Inflammatory macrophage (primary cell): ENCODE results near the gene HOXB2.
"Not testable (repeated sequence)": the region's sequence is repeated elsewhere in the genome, so short reads cannot be mapped to it uniquely, and the experiment has no call there.

Experiments used
- DNase-seq, 2 donors: peaks; one replicate each; pipeline ENCODE4 v3.0.0-alpha.2; 2020 to 2022

The HOXB2 gene

GRCh38 chr17:48539177-48539576, 5.7 kb downstream of the HOXB2 start:
- DNase-seq = no peak

DNA sequence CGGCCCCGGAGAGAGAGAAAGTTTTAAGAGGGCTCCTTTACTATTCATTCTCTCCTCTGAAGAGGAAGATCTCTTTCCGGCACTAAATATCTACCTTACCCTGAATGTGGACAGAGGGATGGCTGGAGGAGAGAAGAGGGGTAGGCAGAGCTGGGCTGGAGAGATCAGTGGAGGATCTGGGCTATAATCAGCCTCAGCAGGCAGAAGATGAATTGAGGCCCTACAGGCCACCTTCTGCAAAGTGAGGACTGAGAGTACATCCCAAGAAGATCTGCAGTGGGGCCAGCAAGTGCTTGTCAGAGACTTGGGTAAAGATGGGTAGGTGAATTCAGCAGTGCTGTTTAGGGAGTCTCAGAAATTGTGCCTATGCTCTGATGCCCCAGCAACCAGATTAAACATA, 7.6 kb downstream of the HOXB2 start:
- DNase-seq = no peak

- not testable (repeated sequence) for DNase-seq
These were observed 8.9 kb downstream of the HOXB2 start for GRCh38 chr17:48535793-48536559.

DNA sequence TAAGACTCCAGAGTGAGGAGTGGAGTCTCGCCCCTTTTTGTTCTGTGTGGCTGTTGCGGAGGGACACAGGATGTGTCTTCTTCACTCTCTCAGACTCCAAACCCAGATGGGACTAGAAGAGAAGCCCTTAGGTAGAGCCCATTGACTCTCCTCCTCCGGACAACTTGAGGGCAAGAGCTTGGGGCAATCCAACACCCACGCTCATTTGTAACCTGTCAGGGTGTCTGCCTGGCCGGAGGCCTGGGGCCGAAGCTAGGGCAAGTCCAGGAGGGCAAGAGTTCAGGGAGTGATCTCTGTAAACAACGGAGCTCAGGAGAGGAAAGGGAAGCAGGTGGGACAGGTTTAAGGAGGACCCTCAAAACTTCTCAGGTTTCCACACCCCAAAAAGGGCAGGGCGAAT, 12.6 kb downstream of the HOXB2 start:
- no peak for DNase-seq

GRCh38 chr17:48530887-48531272, 14.0 kb downstream of the HOXB2 start, which contains the start of gene HOXB1:
Gene HOXB1, minus strand, starts transcription at chr17:48531011. Its CDS starts 107 bp downstream, at chr17:48530904.
- no peak for DNase-seq

DNA sequence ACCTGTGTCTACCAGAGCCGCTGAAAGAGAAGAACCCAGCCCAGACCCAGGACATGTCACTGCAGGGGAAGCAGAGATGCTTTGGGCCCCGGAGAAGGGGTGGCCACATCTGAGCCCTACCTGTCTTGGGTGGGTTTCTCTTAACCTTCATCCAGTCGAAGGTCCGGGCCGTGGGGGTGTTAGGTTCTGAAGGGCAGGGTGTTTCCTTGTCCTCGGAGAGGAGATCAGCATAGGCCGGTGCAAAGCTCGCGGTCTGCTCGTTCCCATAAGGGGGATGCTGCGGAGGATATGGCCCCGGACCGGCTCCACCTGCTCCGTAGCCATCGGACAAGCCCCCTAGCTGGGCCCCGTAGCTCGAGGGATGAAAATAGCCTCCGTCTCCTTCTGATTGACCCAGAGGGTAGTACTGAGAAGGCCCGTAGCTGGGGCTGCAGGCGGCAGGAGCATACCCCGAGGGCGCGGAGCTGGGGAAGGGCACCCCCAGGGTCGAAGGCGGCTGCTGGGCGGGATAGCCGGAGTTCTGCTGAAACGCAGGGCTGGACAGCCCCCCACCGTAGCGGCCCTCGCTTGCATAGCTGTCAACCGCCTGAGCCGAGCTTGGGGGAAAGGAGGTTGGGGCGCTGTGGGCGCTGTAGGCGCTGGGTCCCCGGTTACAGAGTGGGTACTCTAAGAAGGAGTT, 14.6 kb downstream of the HOXB2 start:
- no peak for DNase-seq

GRCh38 chr17:48529683-48530009, 15.3 kb downstream of the HOXB2 start:
- DNase-seq = no peak

DNA sequence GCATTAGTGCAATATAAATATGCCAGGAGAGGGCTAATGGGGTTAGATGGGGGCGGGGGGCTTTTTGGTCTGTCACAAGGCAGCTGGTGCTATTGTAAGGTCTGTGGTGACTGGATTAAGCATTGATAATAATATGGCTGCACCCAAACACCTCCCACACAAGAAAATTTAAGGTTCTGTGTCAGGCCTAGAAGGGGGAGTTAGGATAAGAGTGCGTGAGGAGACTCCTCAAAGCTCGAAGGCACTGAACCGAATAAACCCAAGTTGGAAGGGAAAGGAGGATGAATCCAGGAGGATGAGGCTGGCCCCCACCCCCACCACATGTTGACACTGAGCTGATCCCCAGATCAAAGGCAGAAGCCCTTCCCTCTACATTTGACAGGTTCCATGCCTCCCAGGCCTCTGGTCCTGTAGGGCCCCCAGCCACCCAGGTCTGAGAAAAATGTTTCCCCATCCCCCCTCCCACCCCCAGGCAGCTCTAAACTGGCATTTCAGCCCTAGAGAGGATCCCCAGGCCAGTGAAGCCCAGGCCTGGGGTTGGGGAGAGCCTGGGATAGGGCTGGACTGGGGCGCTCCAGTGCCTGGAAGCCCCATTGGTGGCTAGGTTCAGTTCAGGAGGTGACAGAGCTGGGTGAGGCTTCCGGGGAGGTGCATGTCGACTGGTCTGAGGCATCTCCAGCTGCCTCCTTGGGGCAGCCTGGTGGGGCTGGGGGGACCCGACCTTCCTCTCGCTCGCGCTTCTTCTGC, 15.8 kb downstream of the HOXB2 start:
- DNase-seq = no peak

DNA sequence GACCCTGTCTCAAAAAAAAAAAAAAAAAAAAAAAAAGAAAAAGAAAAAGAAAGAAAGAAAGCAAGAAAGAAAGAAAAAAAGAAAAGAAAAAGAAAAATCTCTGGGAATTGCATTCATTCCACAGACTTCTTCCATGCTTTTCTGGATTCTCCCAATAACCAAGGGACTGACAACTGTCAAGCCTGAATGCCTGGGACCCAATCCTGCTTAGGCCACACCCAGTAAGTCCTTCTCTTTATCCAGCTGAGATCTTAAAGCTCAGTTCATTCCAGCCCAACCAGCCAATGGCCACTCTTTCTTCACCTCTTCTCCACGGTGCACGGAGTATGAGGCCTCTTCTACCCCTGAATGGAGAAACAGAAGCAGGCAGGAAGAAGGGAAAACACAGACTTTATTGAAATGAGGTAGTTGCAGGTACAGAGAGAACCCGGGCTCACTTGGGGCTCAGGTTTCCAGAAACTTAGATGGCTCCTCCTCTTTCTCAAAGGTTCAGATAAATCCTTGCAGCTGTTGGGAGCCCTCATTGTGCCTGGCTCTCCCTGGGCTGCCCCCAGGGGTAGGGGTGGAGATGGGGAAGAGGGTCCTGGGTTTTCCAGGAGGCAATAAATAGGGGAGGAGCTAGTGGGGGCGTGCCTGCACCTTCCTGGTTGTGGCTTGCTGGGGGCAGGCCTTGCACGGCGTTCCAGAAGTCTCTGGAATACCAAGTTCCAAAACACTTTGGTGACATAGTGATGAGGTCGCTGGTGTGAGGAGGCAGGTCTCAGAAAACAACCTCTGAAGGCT, 16.6 kb downstream of the HOXB2 start:
- no peak for DNase-seq

DNA sequence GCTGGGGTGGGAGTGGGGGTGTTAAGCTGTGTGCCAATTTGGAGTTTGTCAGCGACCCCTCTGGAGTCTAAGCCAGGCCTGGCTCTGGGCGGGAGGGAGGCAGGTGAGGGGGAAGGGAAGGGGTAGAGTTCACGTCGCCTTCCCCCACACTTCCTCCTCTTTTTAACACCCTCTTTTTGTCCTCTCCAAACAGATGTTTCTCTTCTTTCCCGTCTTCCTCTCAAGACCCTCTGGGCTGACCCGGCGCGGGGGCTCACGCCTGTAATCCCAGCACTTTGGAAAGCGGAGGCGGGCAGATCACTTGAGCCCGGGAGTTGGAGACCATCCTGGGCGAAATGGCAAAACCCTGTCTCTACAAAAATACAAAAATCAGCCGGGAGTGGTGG, 17.4 kb downstream of the HOXB2 start:
- no peak for DNase-seq

GRCh38 chr17:48526608-48527546, 18.0 kb downstream of the HOXB2 start:
- DNase-seq = no peak

DNA sequence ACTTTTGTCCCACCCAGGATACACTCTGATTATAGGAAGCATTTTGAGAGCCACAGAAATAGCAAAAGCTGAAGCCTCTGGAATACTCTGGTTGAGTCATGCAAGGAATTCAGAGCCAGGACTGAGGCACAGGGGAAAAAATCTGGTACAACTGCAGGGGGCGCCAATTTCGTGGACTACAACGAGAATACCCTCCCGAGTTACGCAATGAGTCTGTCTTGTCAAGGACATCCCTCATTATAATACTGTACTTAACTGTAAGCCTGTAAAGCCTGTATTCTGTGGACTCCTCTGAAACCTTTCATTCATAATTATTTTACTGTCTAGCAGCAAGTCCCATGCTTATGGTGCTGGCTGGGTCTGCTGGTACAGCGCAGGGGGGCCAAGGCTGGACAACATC, 21.9 kb downstream of the HOXB2 start:
- DNase-seq = no peak

GRCh38 chr17:48522031-48522653, 22.8 kb downstream of the HOXB2 start:
- DNase-seq = no peak

- no peak for DNase-seq
These were observed 24.3 kb downstream of the HOXB2 start for GRCh38 chr17:48520631-48521079.

GRCh38 chr17:48519427-48519826, 25.5 kb downstream of the HOXB2 start:
- DNase-seq = no peak

DNA sequence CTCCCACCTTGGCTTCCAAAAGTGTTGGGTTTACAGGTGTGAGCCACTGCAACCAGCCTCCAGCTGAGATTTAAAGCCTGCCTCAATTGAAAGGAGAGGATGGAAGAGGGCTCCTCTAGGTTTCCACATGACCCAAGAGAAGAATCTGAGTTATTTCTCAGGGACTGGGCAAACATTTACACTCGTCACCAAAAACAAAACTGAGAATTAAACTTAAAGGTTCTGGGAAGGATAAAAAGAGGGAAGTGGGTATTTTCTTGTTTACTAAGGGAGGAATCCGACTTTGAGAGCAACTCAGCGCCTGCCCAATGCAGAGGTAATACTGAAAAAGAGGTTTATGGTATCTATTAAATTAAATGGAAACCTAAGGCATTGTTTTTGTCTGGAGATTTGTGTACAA, 27.4 kb downstream of the HOXB2 start:
- no peak for DNase-seq

- no peak for DNase-seq
These were observed 28.7 kb downstream of the HOXB2 start for GRCh38 chr17:48515925-48516900.

DNA sequence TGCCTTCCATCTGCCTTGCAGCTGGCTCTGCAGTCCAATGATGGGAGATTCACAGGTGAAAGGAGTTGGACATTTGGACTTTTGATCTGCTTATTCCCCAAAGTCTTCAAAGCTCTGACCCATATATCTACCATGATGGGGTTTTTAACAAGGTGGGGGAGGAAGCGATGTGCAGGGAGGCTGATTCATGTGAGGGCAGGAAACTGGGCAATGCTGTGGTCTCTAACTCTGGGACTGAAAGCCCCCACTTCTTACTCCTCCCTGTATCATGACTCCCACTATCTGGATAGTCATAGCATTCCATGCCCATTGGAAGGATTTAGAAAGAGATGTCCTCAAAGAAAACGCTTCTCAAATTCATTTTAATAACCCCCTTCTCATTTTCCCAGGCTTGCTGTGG, 30.4 kb downstream of the HOXB2 start:
- DNase-seq = no peak

DNA sequence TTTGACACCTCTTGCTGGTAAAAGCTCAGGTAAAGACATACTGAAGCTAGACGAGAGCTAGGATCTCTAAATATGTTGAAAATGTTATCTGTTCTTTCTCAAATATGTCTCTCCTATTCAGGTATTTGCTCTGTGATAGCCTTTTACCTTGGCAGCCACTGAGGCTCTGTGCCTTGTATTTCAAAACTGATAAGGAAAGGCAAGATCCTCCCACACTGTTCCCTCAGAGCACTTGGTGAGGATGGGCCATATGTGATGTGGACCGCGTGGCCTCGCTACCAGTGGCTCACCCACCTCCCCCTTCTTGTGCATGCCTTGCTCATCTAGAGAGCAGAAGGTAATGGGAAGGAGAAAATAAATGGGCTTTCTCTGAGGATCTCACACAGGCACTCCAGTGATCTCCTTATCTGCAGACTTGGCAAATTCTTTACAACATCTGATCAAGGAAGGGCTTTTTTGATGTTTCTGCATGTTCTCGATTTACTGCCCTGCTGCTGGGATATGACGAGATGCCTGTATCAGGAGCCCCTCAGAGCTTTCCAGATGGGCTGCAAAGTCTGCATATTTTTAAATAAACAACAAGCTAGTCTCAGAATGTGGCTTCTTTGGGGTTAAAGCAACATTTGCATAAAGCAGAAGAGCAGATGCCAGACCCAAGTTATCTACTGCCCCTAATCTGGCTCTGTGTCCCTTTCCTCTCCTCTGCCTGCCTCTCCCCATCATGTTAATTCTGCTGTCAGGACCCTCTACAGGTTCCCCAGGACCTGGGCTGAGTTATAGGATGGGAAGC, 31.0 kb downstream of the HOXB2 start:
- DNase-seq = no peak
